ENCODE measurements around the gene GCNA.
"Not testable (repeated sequence)": the region's sequence is repeated elsewhere in the genome, so short reads cannot be mapped to it uniquely, and the experiment has no call there.

GCNA gene

DNA sequence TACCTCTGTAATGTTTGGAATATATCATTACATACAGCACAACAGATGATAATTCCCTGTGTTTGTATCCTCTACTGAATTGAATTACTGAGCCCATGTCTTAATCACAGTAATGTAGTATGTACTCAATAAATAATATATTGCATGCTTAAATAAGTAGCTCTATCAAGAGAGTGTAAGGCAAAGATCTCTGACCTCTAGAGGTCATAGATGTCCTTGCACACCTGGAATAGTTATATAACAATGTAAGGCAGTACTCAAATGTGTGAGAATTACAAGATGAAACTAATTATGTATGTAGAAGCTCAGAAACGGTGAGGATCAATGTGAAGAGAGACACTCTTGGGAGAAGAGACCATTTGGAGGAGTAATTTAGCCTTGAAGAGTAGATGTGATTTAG, 14.3 kb upstream of the GCNA start:
- DNase-seq, result no peak

DNA sequence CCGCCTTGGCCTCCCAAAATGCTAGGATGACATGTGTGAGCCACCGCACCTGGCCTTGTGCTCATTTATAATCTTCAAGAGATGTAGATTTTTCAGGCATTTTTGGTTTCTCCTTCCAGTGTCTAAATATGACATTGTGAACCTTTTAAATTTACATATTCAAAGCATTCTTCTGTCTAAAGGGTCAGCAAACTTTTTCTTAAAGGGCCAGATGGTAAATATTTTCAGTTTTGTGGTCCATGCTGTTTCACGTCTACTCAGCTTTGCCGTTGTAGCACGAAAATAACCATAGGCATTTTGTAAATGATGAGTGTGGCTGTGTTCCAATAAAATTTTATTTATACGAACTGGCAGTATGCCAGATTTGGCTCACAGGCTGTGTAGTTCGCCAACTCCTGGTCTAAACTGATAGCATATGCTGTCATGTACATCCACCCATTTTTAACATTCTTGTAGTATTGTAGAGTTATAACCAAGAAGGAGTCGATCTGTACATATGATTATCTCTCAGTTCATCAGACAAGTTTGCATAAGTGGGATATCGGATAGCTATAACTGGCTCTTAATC, 12.7 kb upstream of the GCNA start:
- DNase-seq, result no peak

DNA sequence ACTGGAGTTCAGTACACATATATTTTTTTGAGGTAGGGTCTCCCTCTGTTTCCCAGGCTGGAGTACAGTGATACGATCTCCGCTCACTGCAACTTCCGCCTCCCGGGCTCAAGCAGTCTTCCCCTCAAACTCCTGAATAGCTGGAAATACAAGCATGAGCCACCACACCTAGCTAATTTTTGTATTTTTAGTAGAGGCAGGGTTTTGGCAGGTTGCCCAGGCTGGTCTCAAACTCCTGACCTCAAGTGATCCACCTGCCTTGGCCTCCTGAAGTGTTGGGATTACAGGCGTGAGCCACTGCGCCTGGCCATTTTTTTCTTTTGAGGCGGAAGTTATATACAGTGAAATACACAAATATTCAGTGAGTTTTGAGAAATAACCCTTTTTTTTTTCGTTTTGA, 6.8 kb upstream of the GCNA start:
- DNase-seq, result not testable (repeated sequence)

DNA sequence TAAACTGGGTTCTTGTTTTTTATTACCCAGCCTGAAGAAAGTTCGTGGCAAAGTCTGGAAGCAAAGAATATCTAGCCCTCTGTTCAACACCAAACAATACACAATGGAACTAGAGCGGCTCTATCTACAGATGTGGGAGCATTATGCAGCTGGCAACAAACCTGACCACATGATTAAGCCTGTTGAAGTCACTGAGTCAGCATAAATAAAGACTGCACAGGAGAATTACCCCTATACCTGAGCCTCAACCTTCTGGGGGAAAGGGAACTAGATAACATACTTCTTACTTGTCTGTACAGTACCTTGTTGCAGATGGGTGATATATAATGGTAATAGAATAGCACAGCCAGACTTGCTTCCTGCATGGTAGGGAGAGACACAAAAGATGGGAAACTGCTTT, 4.6 kb upstream of the GCNA start:
- no peak for DNase-seq

DNA sequence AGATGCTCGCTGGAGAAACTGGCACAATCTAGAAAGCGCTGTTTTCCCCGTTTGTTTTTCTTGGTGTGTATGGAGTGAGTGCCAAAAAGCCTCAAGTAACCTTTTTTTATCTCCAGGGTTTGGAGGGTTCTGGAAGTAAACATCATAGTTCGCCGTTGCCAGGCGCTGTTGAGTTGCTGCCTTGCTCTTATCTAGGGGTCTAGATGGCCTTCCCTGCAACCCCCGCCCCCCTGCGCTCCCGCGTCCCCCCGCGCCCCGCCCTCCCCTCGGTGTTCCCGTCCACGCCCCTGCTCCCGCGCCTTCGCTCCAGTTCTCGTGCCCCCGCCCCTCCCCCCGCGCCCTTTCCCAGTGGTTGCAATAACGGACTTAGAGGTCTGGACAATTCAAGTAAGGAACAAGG, 555 bp upstream of the GCNA start:
- DNase-seq, result no peak

DNA sequence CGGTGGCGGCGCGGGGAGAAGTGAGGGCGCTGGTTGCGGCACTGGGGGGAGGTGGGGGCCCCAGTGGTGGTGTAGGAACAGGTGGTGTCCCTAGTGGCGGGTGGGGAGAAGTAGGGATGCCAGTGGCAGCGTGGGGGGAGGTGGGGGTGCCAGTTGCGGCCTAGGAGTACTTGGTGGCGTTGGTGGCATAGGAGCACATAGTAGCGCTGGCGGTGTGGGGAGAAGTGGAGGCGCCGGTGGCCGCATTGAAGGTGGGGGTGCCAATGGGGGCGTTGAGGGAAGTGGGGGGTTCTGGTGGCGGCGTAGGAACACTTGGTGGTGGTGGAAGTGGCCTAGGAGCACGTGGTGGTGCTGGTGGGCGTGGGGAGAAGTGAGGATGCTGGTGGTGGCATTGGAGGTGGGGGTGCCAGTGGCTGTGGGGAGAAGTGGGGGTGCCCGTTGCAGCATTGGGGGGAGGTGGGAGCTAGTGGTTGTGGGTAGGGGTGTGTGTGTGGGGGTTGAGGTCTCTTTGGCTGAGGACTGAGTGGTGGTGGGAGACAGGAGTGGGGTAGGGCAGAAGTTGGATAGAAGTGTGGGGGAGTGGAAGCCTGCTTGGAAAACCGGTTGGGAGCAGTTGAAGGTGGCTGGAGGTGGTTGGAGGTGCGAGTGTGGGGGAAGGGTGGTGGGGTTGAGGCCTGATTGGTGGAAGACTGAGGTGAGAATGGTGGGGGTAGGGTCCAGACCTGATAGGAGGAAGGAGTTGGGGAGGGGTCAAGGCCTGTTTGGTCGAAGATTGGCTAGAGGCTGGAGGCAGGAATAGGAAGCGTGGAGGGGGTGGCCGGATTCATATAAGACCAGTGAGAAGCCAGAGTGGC, 1.1 kb downstream of the GCNA start:
- DNase-seq, result no peak

DNA sequence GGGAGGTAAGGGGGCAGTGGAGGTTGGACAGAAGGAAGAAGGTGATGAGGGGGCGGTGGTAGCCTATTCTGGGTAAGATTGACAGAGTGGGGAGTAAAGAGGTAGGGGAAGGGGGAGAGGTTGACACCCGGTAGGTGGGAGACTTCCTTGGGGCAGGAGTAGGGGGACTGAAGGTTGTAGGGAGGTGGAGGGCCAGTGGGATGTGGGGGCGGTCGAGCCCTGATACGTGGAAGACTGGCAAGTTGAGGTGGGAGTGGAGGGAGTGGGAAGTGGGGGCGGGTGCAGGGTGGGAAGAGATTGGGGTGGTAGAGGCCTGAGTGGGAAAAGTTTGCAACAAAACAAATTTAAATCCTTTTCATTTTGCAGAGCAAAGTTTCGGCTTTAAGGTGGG, 1.7 kb downstream of the GCNA start:
- no peak for DNase-seq

DNA sequence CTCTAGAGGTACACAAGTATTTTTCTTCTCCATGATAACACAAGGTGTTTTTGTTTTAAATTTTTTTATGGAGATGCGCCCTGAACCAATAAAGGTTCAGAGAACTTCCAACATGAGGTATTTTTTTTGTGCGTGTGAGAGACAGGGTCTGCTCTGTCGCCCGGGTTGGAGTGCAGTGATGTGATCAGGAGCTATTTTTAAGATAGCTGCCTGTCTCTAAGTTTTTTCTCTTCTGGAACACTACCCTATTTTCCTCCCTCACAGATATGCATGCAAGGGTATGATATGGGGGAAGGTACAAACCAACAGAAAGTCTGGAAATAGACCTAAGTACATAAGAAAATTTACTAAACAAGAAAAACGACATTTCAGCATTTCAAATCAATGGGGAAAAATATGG, 3.0 kb downstream of the GCNA start:
- DNase-seq, result no peak

DNA sequence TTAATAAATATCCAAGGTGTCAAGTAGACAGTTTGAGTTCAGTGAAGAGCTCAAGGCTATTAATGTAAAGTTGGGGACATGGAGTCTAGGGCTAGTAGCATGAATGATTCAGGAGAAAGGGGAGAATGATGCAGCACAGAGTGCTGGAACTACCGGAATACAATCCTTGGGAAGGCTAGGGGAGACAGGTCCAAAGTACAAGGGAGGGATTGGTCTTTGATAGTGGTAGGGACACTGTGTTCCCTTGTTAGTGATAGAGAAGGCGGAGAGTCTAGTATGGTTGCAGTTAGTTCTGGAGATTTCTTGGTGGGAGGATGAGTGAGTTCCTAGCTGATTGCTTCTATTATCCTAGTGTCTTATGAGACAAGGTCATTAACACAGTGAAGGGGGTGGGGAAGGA, 8.7 kb downstream of the GCNA start:
- no peak for DNase-seq

DNA sequence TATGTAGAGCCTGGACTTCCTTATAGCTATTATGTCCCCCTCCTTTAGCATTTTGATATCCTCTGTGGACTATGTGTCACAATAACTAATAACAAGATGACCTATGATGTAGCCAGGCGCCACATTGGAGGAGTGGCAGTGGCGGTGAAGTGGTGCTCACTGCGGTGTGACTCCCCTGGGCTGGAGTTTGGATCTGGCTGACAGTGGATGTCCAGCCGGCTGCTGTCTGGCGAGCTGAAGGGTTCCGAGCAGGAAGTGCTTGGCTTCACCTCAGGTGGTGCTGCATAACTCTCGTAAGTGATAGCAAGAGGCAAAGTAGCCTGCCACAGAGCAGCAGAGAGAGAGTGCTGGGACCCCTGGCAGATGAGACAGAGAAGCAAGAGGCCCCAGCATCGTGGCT, 15.0 kb downstream of the GCNA start:
- not testable (repeated sequence) for DNase-seq

DNA sequence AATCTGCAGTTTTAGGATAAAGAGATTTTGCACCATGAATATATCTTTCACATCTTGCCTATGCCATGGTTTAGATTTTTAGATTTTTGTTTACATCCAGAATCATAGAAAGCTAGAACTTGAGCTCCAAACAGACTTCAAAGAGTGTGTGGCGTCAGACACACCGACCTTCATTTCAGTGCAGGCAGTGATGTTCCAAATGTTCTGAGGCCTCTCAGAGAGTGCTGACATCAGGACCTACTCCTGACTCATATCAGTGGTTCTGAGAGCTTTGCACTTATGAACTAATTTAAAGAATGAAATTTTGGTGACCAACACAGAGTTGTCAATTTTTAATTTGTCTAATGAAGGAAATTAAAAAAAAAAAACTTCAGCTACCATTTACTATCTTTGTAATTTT, 21.7 kb downstream of the GCNA start:
- no peak for DNase-seq

DNA sequence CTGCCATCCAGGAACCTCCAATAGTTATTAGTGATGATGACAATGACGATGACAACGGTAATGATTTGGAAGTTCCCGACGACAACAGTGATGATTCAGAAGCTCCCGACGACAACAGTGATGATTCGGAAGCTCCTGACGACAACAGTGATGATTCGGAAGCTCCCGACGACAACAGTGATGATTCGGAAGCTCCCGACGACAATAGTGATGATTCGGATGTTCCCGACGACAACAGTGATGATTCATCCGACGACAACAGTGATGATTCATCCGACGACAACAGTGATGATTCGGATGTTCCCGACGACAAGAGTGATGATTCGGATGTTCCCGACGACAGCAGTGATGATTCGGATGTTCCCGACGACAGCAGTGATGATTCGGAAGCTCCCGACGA, 25.4 kb downstream of the GCNA start:
- DNase-seq, result no peak

DNA sequence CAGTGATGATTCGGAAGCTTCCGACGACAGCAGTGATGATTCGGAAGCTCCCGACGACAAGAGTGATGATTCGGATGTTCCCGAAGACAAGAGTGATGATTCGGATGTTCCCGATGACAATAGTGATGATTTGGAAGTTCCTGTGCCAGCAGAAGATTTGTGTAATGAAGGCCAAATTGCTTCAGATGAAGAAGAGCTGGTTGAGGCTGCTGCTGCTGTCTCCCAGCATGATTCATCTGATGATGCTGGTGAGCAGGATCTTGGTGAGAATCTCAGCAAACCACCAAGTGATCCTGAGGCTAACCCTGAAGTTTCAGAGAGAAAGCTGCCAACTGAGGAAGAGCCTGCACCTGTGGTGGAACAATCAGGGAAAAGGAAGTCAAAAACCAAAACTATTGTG, 25.9 kb downstream of the GCNA start:
- DNase-seq, result no peak

DNA sequence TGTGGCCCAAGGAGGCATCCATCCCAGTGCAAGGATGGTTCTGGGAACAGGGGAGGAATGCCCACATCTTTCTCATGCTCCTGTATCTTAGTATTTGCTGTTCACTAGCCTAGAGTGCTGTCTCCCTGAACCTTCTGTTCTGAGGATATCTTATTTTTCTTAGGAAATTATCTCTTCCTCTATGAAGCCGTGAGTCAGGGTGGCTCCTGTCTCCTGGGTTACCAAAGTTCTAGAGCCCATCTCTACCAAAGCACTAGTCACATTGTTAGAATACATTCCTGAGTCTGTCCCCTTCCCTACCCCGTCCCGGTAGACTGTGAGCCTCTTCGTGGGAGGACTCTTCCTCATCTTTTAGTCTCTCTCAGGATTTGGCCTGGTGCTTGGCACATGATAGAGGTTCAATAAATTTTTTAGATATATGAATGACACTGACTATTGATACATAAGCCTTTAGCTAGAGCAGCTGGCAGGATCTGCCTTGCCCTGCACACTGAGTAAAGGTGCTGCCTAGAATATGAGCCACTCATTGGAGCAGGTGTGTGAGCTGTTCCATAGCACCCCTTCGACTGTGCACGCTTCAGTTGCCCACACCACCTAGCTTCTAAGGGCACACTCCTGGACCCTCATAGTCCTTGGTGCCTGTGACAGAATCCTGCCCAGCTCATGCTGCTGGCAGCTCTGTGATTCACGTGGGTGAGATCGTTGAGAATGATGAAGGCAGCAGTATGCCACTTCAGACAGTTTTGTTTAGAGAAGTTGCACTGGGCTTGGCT, 26.7 kb downstream of the GCNA start:
- DNase-seq, result no peak

DNA sequence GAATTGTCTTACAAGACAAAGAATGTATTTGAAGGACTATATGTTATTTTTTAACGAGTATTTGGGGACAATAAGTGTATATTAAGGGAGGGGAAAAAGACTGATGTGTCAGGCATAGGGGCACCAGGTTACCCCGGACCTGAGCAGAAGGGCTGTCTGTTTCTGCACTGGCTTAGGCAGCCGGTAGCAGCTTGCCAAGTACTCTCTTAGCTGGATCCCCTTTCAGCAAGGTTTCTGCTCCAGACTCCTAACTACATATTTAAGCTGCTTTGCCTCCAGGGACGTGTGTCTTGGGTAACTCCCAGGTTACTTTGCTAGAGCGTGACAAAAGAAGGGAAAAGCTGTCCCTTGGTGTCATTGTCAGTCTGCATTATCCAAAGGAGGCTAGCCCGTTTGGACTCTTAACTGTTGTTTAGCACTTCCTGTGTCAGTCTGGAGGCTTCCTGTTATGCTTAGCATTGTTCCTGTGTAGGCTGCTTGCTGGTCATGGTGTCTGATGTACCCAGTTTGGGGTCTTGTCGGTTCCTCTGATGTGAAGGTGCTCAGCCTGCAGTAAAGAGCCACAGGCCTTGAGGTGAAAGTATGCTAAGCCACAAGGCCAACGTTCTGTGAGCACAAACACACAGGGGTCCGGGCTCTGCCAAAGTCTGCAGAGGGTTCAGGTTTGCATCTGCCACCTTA, 28.4 kb downstream of the GCNA start:
- DNase-seq, result no peak

DNA sequence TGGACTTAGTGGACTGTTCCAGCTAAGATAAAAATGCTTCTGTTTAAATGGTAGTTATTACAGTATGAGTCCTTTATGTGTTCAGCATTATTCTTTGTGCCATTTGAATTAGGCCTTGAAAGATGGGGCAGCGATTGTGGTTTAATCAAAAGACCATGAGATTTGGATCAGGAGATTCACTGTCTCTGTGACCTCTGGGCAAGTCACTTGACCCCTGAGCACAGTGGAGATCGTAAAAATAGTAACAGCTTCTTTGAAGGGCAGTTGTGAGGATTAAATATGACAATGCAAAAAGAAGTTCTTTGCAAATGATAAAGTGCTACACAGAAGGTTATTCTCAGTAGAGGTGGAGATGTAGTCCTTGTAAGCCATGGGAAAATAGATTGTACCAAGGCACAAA, 29.3 kb downstream of the GCNA start:
- no peak for DNase-seq

DNA sequence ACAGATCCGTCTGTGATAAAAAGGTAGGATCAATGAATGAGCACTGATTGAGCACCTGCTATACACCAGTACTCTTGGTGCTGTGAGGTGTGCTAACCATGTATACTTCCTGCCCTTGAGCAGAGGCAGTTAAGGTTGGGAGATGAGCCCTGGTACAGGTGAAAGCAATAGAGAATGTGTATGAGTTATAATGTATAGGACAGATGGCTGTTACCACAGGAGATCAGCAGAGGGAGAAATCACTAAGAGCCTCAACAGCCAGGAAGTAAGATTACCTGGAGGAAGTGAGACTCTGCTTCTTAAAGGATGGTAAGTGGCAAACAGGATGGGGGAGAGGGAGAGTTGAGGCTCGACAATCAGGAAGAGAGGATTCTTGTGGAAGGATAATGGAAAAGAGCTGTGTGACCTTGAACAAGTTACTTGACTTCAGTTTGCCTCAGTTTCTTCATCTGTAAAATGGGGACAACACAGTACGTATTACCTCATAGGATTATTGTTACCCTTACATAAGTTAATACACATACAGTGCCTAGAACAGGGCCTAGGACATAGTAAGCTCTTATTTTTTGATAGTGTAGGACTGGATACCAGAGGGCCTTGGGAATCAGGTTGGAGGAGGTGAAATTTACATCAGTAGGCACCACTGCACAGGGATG, 31.0 kb downstream of the GCNA start:
- DNase-seq, result no peak

DNA sequence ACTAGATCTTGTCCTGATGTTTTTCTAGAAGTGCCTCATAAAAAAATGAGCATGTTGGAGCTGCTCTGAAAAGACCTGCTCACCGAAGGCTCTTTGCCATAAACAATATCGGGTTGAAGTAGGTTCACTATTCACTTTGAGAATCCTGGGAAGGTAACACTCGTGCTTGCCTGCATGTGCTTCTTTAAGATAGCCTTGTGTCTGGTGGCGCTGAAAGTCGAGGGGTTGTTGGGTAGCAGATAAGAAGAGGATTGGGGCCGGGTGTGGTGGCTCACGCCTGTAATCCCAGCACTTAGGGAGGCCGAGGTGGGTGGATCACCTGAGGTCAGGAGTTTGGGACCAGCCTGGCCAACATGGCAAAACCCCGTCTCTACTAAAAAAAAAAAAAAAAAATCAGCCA, 33.5 kb downstream of the GCNA start:
- DNase-seq, result not testable (repeated sequence)

DNA sequence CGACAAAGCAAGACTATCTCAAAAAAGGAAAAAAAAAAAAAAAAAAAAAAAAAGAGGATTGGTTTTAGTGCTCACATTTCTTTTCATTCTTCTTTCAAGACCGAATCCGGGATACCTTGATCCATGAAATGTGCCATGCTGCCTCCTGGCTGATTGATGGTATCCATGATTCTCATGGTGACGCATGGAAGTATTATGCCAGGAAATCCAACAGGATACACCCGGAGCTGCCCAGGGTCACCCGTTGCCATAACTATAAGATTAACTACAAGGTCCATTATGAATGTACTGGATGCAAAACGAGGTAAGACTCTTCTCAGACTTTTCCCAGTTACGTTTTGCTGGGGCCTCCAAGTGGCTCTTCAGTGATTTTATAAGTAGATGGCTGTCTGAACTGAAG, 34.0 kb downstream of the GCNA start:
- DNase-seq, result no peak

DNA sequence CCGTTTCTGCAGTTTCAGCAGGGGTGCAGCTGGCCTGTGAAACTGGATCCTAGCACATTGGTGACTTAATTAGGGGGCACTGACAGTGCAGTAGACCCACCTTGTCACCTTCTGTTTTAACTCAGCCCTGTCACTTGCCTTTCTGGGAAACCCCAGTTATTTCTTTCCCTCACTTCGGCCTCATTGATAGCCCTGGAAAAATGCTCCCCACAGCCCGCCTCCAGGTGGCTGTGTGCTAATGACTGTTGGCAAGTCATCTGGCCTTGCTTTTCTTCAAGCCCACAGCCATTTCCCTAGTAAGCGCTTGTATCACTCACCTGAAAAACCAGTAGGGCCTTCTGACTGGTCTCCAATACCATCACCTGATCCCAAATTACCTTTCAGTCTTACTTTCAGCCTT, 36.8 kb downstream of the GCNA start:
- DNase-seq, result no peak

DNA sequence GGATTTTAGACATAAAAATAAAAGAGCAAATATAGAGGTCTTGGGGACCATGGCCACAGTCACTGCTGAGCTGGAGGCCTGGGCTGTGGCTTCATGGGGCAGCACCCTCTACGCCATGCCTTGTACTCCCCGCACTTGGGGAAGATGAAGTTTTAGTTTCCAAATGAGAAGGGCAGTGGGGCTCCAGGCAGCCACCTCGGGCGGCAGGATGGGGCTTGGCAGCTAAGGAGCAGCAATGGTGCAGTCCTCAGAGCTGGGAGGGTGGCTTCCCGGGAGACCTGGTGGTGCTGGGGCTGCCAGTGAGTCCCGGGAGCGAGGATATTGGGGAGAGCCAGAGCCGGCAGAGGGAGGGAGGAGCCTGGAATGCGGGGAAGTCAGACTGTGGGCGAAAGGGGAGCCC, 37.7 kb downstream of the GCNA start:
- no peak for DNase-seq

DNA sequence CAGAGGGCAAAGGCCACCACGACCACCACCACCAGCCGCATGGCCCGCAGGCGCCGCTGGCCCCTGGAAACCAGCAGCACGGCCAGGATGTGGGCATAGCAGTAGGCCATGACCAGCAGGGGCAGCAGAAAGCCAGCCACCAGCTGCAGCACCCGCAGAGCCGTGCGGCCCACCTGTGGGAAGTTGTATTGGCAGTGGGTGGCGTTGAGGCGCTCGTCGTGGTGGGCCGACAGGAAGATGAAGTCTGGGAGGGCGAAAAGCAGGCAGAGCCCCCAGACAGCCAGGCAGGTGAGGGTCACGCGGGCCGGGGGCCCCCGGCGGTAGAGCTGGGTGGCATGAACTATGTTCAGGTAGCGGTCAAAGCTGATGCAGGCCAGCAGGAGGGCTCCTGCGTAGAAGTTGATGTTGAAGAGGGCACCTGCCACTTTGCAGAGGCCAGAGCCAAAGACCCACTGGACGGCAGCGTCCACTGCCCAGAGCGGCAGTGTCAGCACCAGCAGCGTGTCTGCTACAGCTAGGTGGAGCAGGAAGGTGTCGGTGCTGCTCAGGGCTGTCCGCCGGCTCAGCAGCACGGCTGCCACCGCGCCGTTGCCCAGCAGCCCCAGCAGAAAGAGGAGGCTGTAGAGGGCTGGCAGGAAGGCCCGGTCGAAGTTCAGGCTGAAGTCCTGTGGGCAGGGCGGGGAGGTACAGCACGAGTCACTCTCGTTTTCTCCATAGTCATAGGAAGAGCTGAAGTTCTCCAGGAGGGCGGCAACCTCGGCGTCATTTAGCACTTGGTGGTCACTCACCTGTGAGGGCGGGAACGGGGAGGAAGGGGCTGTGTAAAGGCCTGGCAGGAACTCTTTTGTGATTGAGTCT, 38.7 kb downstream of the GCNA start:
- no peak for DNase-seq
